Ishikawa (cell line): ENCODE measurements around the gene SH2D3C.

Source experiments
- CREB1 ChIP-seq: IDR thresholded peaks from 2 replicates; pipeline ENCODE4 v1.6.1; 2012; ENCODE audit warnings: low read depth
- FOXM1 ChIP-seq: IDR thresholded peaks from 2 replicates; pipeline ENCODE4 v1.6.1; 2012; ENCODE audit warnings: low read depth, borderline replicate concordance
- NFIC ChIP-seq: IDR thresholded peaks from 2 replicates; pipeline ENCODE4 v1.6.1; 2012
- TCF12 ChIP-seq: IDR thresholded peaks from 2 replicates; pipeline ENCODE4 v1.6.1; 2012; ENCODE audit warnings: low read depth
- TEAD4 ChIP-seq: IDR thresholded peaks from 2 replicates; pipeline ENCODE4 v1.6.1; 2012

DNA sequence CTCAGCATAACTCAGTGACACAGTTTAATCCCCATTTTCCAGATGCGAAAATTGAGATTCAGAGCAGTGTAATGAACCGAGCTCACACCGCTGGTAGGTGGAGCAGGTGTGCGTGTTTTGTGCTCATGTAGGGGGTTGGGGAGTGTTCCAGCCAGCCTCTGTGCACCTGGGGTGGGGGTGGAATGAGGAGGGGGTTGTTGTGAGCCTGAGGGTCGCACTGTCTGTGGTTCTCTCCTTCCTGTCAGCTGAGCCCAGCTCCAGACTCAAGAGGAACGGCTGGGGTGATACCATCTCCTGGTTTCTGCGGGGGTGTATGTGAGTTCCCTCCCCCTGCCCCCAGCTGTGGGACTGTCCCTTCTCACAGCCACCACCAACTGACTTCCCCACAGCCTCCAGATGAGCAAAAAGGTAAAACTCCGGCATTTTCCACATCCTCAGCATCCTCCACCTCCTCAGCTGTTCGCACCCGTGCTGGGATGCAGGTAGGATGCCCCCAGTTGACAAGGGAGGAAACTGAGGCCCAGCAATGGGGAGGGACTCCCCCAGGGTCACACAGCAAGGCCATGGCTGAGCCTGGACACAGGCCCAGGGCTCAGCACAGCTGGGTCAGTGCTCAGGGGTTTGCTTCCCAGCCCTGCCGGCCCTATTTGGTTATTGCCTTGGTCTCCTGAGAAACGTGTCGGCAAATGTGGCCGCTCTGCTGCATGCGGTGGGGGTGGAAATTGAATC lies 2.1 kb downstream of the SH2D3C start:
- TF ChIP-seq CREB1 (no peak), FOXM1 (no peak), TCF12 (no peak), TEAD4 (no peak), NFIC (no peak)
